GM18867 (cell line): Measurements from ENCODE around the gene ARHGAP8.

ENCODE experiments used
- ATAC-seq: cut with Tn5 transposase; IDR thresholded peaks from one replicate; pipeline ENCODE4 v1.9.1; 2021; ENCODE audit warnings: mild to moderate bottlenecking, moderate library complexity; ENCODE audit not compliant: unreplicated experiment

ARHGAP8 gene

DNA sequence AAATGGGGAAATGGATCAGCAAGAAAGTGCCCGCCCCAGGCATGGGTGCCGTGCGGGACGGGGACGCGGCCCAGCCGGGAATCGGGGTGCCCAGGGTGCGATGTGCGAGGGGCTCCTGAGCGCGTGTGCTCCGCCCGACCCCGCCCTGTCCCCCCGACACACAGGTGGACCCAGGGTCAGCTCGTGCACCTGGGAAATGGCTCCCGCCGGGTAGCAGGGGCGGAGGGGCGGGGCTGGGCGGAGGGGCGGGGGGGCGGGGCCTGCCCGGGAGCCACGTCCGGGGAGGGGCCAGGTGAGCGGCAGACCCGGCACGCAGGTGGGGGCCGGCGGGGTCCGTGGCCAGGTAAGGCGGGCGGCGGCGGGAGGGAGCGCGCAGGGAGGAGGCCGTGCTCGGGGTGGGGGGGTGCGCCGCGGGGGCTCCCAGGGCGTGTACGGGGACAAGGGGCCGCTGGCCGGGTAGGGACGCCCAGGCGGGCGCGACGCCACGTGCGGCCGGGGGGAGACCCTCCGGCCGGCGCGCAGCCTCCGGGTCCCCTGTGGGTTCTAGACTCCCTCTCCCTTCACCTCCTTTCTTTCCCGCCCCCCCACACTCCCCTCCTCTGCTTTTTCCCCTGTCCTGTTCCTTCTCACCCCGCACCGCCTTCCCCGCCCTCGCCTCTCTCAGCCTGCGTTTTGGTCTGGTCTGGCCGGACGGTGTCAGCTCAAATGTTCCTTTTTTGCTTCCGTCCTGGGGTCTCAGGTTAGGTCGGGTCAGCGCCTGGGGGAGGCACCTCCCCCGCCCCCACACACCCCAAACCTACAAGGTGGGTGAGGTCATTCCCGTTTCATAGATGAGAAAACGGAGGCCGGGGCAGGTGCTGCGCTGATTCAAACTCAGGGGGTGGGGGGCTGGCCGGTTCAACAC lies at the start of gene ARHGAP8:
TSS of gene ARHGAP8 (plus strand) at position 291 of the 904 bp plus-strand sequence. CDS start 33,953 bp downstream, outside the sequence.
- ATAC-seq, result no peak

- no peak for ATAC-seq
Measured at GRCh38 chr22:44703255-44703870, 49.0 kb upstream of the ARHGAP8 start.

GRCh38 chr22:44704159-44705021 lies 48.0 kb upstream of the ARHGAP8 start:
- no peak for ATAC-seq

DNA sequence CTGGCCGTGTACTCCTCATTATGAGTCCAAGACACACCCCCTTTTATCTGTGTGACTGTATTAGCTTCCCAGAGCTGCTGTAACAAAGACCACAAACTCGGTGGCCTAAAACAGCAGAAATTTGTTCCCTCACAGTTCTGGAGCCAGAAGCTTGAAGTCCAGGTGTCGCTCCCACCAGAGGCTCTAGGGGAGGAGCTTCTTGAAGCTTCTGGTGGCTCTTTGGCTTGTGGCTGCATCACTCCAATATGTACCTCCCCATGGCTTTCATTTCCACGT lies 47.4 kb upstream of the ARHGAP8 start:
- no peak for ATAC-seq

DNA sequence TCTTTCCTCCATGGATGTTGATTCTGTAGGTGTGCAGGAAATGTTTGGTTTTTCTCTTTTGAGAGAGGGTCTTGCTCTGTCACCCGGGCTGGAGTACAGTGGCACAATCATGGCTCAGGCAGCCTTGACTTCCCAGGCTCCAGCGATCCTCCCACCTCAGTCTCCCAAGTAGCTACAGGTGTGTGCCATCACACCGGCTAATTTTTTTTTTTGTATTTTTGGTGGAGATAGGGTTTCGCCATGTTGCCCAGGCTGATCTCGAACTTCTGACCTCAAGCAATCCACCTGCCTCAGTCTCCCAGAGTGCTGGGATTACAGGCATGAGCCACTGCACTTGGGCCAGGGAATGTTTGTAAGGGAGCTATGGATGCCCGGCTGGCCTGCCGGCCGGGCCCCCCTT lies 45.9 kb upstream of the ARHGAP8 start:
- no peak for ATAC-seq

DNA sequence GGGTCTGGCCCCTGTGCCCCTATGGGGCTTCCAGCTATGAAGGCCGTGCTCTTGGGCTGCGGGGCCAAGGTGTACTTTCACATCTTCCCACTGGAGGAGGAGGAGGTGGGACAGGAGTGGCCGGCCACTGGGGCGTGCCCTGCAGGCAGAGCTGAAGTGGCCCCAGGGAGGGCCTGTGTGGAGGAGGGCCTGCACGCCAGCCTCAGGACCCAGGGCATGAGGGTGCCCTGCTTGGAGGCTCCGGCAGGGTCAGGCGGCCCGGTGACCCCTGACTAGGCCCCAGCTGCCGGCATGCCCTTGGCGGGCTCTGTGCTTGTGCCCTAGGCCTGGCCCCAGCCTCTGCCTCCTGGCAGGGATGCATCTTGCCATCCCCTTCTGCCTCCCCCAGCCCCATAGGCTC lies 45.2 kb upstream of the ARHGAP8 start:
- no peak for ATAC-seq

- no peak for ATAC-seq
Measured at GRCh38 chr22:44707752-44708151, 44.6 kb upstream of the ARHGAP8 start.

DNA sequence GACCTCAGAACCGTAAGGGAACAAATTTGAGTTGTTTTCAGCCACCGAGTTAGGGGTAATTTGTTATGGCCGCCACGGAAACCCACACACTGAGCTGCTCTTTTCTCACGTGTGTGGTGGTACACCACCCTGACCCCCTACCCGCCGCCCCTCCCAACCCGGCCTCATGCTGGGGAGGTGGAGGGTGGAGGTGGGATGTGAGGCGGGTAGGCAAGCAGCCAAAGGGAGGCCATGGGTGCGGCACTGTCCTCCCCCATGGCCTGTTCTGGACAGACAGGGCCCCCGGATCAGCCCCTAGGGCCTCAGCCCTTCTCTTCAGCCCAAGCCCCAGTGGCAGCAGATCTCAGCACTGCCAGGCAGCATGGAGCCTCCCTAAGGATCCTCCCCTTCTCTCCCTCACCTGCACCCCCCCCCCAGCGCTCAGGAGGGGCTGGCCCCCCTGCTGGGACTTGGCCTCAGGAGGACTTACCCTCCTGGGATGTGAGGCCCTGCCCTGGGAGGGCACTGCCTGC lies 42.4 kb upstream of the ARHGAP8 start:
- ATAC-seq, result no peak

GRCh38 chr22:44710474-44711240 lies 41.7 kb upstream of the ARHGAP8 start:
- no peak for ATAC-seq

DNA sequence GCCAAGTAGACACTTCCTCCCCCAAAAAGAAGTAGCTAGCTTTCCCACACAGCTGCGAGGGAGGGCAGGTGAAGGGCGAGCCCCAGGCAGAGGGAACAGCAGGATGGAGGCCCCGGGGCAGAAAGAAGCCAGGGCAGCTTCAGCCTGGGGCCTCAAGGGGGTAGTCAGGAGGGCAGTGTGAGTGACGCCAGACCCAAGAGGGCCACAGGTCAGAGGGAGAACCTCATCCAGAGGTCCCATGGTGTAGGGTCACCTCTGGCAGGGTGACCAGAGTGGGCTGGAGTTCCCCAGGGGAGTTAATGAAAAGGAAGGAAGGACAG lies 41.2 kb upstream of the ARHGAP8 start:
- ATAC-seq, result no peak

DNA sequence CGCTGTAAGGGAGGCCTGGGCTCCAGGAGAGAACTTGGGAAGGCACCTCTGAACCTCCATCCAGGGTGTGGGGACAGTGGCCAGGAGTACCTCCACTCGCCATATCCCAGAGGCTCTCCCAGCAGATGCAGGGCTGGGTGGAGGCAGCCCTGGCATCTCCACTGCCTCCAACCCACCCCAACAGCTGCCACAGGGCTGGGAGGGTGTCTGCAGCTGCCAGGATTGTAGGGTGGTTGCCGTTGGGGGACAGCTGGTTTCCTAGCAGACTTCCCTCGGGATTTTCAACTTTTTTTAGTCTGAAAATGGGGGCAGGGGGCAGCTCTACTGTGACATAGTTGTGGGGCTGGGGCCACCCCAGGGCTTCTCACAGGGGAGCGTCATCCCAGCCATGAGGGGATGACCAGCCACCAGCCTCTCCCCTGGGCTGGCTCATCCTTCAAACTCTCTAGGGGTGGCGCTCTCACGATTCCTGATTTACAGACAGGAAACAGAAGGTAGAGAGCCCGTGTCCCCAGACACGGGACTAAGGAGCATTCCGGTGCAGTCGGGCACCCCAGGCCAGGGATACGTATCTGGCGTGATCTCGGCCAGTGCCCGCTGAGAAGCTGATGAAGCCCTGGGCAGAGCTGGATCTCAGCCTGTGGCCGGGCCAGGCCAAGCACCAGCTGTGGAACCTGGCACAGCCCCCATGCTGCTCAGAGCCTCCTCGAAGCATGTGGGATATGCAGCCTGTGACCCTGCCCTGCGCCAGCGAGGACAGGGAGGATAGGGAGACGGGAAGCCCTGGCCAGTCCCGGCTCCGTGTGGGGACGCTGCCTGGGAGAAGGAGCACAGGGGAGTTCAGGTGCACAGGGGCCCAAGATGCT lies 40.5 kb upstream of the ARHGAP8 start:
- ATAC-seq, result no peak

- no peak for ATAC-seq
Measured at GRCh38 chr22:44712962-44713361, 39.4 kb upstream of the ARHGAP8 start.

DNA sequence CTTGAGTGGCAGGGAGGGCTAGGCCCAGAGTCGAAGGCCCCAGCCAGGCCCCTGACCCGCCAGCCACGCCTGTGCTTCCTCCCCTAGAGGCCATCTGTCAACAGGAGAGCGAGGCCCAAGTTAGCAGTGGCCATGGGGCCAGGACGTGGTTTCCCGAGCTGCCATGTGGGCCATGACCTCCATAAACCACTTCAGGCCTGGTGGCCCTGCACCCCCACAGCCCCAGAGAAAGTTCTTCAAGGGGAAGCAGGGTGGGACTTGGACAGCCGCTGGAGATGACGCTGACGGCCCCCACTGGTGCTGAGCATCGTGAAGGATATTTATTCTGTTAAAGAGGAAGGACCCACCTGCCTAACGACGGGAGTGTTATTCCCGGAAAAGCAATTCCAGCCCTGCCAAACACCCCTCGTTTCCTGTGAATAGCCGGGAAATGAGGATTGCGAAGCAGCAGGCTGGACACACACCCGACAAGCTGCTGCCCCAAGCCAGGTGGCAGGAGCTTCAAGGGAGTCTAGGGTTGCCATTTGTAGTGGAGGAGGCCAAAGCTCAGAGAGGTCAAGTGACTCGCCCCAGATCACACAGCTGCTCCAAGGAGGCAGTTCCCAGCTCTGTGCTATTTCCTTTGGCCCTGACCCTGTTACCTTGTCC lies 37.5 kb upstream of the ARHGAP8 start:
- ATAC-seq, result no peak

- ATAC-seq, result no peak
Measured at GRCh38 chr22:44718418-44718817, 34.0 kb upstream of the ARHGAP8 start.

DNA sequence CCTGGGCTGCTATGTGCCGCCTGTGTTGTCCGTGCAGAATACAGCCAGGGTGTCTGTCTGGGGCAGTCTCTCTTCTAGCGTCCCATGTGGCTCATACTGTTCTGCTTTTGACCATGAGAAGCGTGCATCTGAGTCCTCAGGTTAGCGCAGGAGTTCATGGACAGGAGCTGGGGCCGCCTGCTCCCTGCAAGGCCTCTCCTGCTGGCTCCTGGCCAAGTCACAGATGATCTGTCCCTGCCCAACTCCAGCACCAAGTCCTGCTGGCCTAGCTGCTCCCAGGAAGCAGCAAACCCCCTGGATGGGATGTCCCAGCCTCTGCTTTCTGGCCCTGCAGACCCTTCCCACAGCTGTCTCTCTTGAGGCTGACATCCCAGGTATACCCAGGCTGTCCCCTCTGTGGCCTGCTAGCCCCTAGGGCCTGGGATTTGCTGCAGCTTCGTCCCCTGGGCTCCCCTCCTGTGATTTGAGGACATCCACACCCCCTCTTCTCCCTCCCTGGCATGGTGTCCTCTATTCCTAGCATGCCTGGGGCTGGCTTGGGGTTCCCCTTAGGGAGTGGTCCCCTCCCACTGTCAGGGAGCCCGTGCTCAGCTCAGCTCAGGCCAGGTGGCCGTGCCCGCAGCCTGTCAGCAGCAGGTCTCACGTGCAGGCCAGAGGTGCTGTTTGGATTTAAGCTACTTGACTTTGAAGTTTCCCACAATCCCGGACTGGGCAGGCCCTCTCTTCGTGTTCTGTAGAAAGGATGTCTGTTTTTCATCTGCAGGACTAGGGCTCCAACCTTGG lies 32.6 kb upstream of the ARHGAP8 start:
- ATAC-seq, result no peak

- no peak for ATAC-seq
Measured at GRCh38 chr22:44721213-44721612, 31.2 kb upstream of the ARHGAP8 start.

DNA sequence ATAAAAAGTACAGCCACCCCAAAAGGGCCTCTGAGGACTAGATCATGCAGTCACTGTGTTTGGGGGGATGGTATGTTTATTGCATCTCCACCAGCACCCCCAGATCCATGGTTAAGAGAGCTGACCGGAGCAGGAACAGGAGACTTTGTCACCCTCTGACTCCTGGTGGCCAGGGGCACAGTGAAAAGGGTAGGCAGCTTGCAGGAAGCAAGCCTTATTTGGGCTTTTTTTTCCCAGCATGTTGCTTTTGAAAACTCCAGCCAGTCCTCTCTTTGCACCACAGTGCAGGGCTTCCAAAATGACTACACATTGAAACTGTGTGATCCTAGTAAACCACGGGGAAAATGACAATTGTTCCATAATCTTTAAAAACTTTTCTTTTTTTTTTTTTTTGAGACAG lies 29.8 kb upstream of the ARHGAP8 start:
- no peak for ATAC-seq

DNA sequence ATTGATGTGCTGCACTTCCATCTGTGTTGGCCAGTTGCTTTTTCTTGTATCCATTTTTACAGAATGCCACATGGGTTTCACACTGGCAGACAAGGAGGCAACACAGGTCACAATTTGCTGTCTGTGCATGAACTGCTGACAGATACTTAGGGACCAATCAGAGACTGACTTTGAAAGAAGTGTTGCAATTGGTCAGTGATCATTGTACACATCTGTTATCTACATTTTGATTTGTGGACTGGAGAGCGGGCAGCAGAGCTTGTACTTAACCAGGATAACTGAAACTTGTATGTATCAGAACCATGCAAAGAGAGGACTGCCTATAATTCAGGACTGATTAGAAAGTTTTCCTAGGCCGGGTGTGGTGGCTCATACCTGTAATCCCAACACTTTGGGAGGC lies 28.6 kb upstream of the ARHGAP8 start:
- ATAC-seq, result no peak

- ATAC-seq, result no peak
Measured at GRCh38 chr22:44724416-44724815, 28.0 kb upstream of the ARHGAP8 start.
